AML-193 (cell line): ENCODE results near the gene ZNF385B.
"Not testable (repeated sequence)": the region's sequence is repeated elsewhere in the genome, so short reads cannot be mapped to it uniquely, and the experiment has no call there.

Experiments
- DNase-seq, 2 experiments: peaks; one replicate each; lab custom pipeline; 2025; lab: John Stamatoyannopoulos, UW

ZNF385B gene

GRCh38 chr2:179511105-179511789 is 350.2 kb downstream of the ZNF385B start:
- DNase-seq: no peak

GRCh38 chr2:179495315-179495714 is 366.1 kb downstream of the ZNF385B start:
- no peak for DNase-seq

- DNase-seq: no peak
These were observed 372.8 kb downstream of the ZNF385B start for GRCh38 chr2:179488563-179488962.

- DNase-seq: no peak
These were observed 374.2 kb downstream of the ZNF385B start for GRCh38 chr2:179487010-179487731.

- DNase-seq: no peak
These were observed 378.3 kb downstream of the ZNF385B start for GRCh38 chr2:179483131-179483530.

- DNase-seq: no peak
These were observed 381.5 kb downstream of the ZNF385B start for GRCh38 chr2:179479947-179480346.

GRCh38 chr2:179478771-179479170 is 382.6 kb downstream of the ZNF385B start:
- DNase-seq: no peak

GRCh38 chr2:179470992-179471391 is 390.4 kb downstream of the ZNF385B start:
- DNase-seq: no peak

- no peak for DNase-seq
These were observed 391.3 kb downstream of the ZNF385B start for GRCh38 chr2:179470089-179470488.

GRCh38 chr2:179467960-179468359 is 393.5 kb downstream of the ZNF385B start:
- no peak for DNase-seq

GRCh38 chr2:179467111-179467510 is 394.3 kb downstream of the ZNF385B start:
- DNase-seq: no peak

GRCh38 chr2:179461420-179461819 is 400.0 kb downstream of the ZNF385B start:
- no peak for DNase-seq

- no peak for DNase-seq
These were observed 401.1 kb downstream of the ZNF385B start for GRCh38 chr2:179460181-179460929.

GRCh38 chr2:179458113-179458512 is 403.3 kb downstream of the ZNF385B start:
- DNase-seq: not testable (repeated sequence)

- DNase-seq: no peak
These were observed 405.6 kb downstream of the ZNF385B start for GRCh38 chr2:179455824-179456223.

- no peak for DNase-seq
These were observed 406.3 kb downstream of the ZNF385B start for GRCh38 chr2:179455172-179455524.

GRCh38 chr2:179454443-179455171 is 406.8 kb downstream of the ZNF385B start:
- no peak for DNase-seq

- DNase-seq: no peak
These were observed 412.4 kb downstream of the ZNF385B start for GRCh38 chr2:179449010-179449409.

- no peak for DNase-seq
These were observed 413.5 kb downstream of the ZNF385B start for GRCh38 chr2:179447839-179448447.

GRCh38 chr2:179447421-179447820 is 414.0 kb downstream of the ZNF385B start:
- DNase-seq: no peak

GRCh38 chr2:179446476-179447141 is 414.8 kb downstream of the ZNF385B start:
- no peak for DNase-seq
